SK-N-SH treated with all-trans-retinoic acid at 6 μM for 48 hours (cell line): ENCODE data around the gene ROPN1.
"Not testable (repeated sequence)": the region's sequence is repeated elsewhere in the genome, so short reads cannot be mapped to it uniquely, and the experiment has no call there.

Experiments
- ATAC-seq: fragments of 200-7000 bp; cut with Tn5 transposase; 3 replicates; pipeline ENCODE4 v1.9.1; 2020; ENCODE audit warnings: mild to moderate bottlenecking, moderate library complexity
- ARNTL ChIP-seq: fragments of 450-650 bp; formaldehyde crosslinking; IDR thresholded peaks from 2 replicates; pipeline ENCODE4 v1.5.0; 2020; ENCODE audit warnings: low read depth, mild to moderate bottlenecking, moderate library complexity, borderline replicate concordance
- BACH2 ChIP-seq: fragments of 250-450 bp; sonication (Bioruptor Pico); IDR thresholded peaks from 2 replicates; pipeline ENCODE4 v1.9.0; 2021; ENCODE audit warnings: mild to moderate bottlenecking, borderline replicate concordance
- CREB5 ChIP-seq: fragments of 250-450 bp; sonication (Bioruptor Pico); IDR thresholded peaks from 2 replicates; pipeline ENCODE4 v1.5.1; 2020; ENCODE audit warnings: low read depth, mild to moderate bottlenecking, moderate library complexity
- CSDC2 ChIP-seq: fragments of 250-450 bp; sonication (Bioruptor Pico); IDR thresholded peaks from 2 replicates; pipeline ENCODE4 v1.5.0; 2020; ENCODE audit warnings: mild to moderate bottlenecking, moderate library complexity
- CSRNP3 ChIP-seq: fragments of 250-450 bp; sonication (Bioruptor Pico); IDR thresholded peaks from 2 replicates; pipeline ENCODE4 v1.5.1; 2021; ENCODE audit warnings: mild to moderate bottlenecking, moderate library complexity
- ESRRG ChIP-seq: fragments of 250-450 bp; sonication (Bioruptor Pico); IDR thresholded peaks from 2 replicates; pipeline ENCODE4 v1.6.1; 2021; ENCODE audit warnings: mild to moderate bottlenecking
- GLIS3 ChIP-seq: fragments of 250-450 bp; sonication (Bioruptor Pico); IDR thresholded peaks from 2 replicates; pipeline ENCODE4 v1.5.0; 2020; ENCODE audit warnings: mild to moderate bottlenecking, moderate library complexity
- ISL1 ChIP-seq: fragments of 250-450 bp; sonication (Bioruptor Pico); IDR thresholded peaks from 2 replicates; pipeline ENCODE4 v2.1.2; 2022; ENCODE audit warnings: mild to moderate bottlenecking, moderate library complexity
- OSR1 ChIP-seq: fragments of 250-450 bp; sonication (Bioruptor Pico); IDR thresholded peaks from 2 replicates; pipeline ENCODE4 v1.8.0; 2022; ENCODE audit warnings: moderate library complexity, mild to moderate bottlenecking, inconsistent platforms
- PATZ1 ChIP-seq: fragments of 250-450 bp; sonication (Bioruptor Pico); IDR thresholded peaks from 2 replicates; pipeline ENCODE4 v1.8.0; 2020; ENCODE audit warnings: mild to moderate bottlenecking, moderate library complexity, borderline replicate concordance
- POU6F1 ChIP-seq: fragments of 250-450 bp; sonication (Bioruptor Pico); IDR thresholded peaks from 2 replicates; pipeline ENCODE4 v1.8.0; 2021; ENCODE audit warnings: low read depth, mild to moderate bottlenecking, moderate library complexity, borderline replicate concordance
- PPARA ChIP-seq: fragments of 250-450 bp; sonication (Bioruptor Pico); IDR thresholded peaks from 2 replicates; pipeline ENCODE4 v1.5.0; 2020; ENCODE audit warnings: mild to moderate bottlenecking, borderline replicate concordance
- RARB ChIP-seq: fragments of 250-450 bp; sonication (Bioruptor Pico); IDR thresholded peaks from 2 replicates; pipeline ENCODE4 v1.8.0; 2021; ENCODE audit warnings: mild to moderate bottlenecking, moderate library complexity
- SNAI2 ChIP-seq: fragments of 250-450 bp; sonication (Bioruptor Pico); IDR thresholded peaks from 2 replicates; pipeline ENCODE4 v1.5.0; 2020; ENCODE audit warnings: mild to moderate bottlenecking, moderate library complexity
- TCF4 ChIP-seq: fragments of 250-450 bp; sonication (Bioruptor Pico); IDR thresholded peaks from 2 replicates; pipeline ENCODE4 v1.8.0; 2021; ENCODE audit warnings: mild to moderate bottlenecking, moderate library complexity, borderline replicate concordance
- TOX ChIP-seq: fragments of 250-450 bp; sonication (Bioruptor Pico); IDR thresholded peaks from 2 replicates; pipeline ENCODE4 v1.8.0; 2021; ENCODE audit warnings: mild to moderate bottlenecking, moderate library complexity, borderline replicate concordance
- TSHZ2 ChIP-seq: fragments of 250-450 bp; sonication (Bioruptor Pico); IDR thresholded peaks from 2 replicates; pipeline ENCODE4 v1.5.0; 2020; ENCODE audit warnings: mild to moderate bottlenecking, moderate library complexity
- ZC3H10 ChIP-seq: fragments of 250-450 bp; sonication (Bioruptor Pico); IDR thresholded peaks from 2 replicates; pipeline ENCODE4 v1.5.1; 2021; ENCODE audit warnings: mild to moderate bottlenecking, moderate library complexity
- ZFP3 ChIP-seq: fragments of 250-450 bp; sonication (Bioruptor Pico); IDR thresholded peaks from 2 replicates; pipeline ENCODE4 v1.5.0; 2020; ENCODE audit warnings: mild to moderate bottlenecking, moderate library complexity
- ZFP30 ChIP-seq: fragments of 450-650 bp; formaldehyde crosslinking; IDR thresholded peaks from 2 replicates; pipeline ENCODE4 v1.5.0; 2022; ENCODE audit warnings: mild to moderate bottlenecking, moderate library complexity
- ZNF565 ChIP-seq: fragments of 450-650 bp; formaldehyde crosslinking; conservative IDR thresholded peaks from 2 replicates; pipeline ENCODE4 v1.5.0; 2020; ENCODE audit warnings: low read depth, mild to moderate bottlenecking, moderate library complexity
- ZNF70 ChIP-seq: fragments of 450-650 bp; formaldehyde crosslinking; IDR thresholded peaks from 2 replicates; pipeline ENCODE4 v1.5.0; 2020; ENCODE audit warnings: mild to moderate bottlenecking, moderate library complexity
- ZNF8 ChIP-seq: fragments of 450-650 bp; formaldehyde crosslinking; IDR thresholded peaks from 2 replicates; pipeline ENCODE4 v1.5.0; 2020; ENCODE audit warnings: mild to moderate bottlenecking, moderate library complexity

The ROPN1 gene

GRCh38 chr3:123964793-123965192, 27.1 kb downstream of the ROPN1 start:
- not testable (repeated sequence) for ATAC-seq

GRCh38 chr3:123961508-123961856, 30.4 kb downstream of the ROPN1 start:
- no peak for TF ChIP-seq ZFP30 (CRISPR knock-in tag)
- no peak for TF ChIP-seq PATZ1 (CRISPR knock-in tag)
- TF ChIP-seq TOX (CRISPR knock-in tag) = no peak
- no peak for TF ChIP-seq SNAI2 (CRISPR knock-in tag)
- TF ChIP-seq ISL1 (CRISPR knock-in tag) = no peak
- TF ChIP-seq TSHZ2 = no peak
- no peak for TF ChIP-seq BACH2 (CRISPR knock-in tag)
- TF ChIP-seq TCF4 (CRISPR knock-in tag) = no peak
- TF ChIP-seq, all 23 proteins: peak for 0

GRCh38 chr3:123960781-123961507, 31.0 kb downstream of the ROPN1 start, which contains the start of gene CCDC14:
TSS of gene CCDC14 (minus strand) at chr3:123961229. CDS start at chr3:123961173, 56 bp downstream.
- no peak for TF ChIP-seq ARNTL (CRISPR knock-in tag)
- no peak for TF ChIP-seq CREB5
- no peak for TF ChIP-seq PPARA (CRISPR knock-in tag)
- no peak for TF ChIP-seq ESRRG (CRISPR knock-in tag)
- TF ChIP-seq ZFP30 (CRISPR knock-in tag) = no peak
- no peak for TF ChIP-seq TOX (CRISPR knock-in tag)
- TF ChIP-seq ZNF70 (CRISPR knock-in tag) = no peak
- TF ChIP-seq GLIS3 (CRISPR knock-in tag) = no peak
- no peak for TF ChIP-seq ISL1 (CRISPR knock-in tag)
- TF ChIP-seq, all 23 proteins: peak for 0
- peak; percentile 100 for ATAC-seq

More at GRCh38 chr3:123961508-123961856, 30.4 kb downstream of the ROPN1 start:
- ATAC-seq = peak; percentile 2; the same call in 1 of the 3 replicates

GRCh38 chr3:123953735-123954134, 38.2 kb downstream of the ROPN1 start:
- TF ChIP-seq ZNF565 (CRISPR knock-in tag) (no peak), ZNF8 (no peak), ESRRG (CRISPR knock-in tag) (no peak), PATZ1 (CRISPR knock-in tag) (no peak), SNAI2 (CRISPR knock-in tag) (no peak), OSR1 (no peak), PPARA (CRISPR knock-in tag) (no peak), ZNF70 (CRISPR knock-in tag) (no peak), ZC3H10 (CRISPR knock-in tag) (no peak), ISL1 (CRISPR knock-in tag) (no peak), POU6F1 (CRISPR knock-in tag) (no peak), CSRNP3 (CRISPR knock-in tag) (no peak), TCF4 (CRISPR knock-in tag) (no peak), ZFP3 (CRISPR knock-in tag) (no peak), GLIS3 (CRISPR knock-in tag) (no peak), CSDC2 (no peak), RARB (CRISPR knock-in tag) (no peak), TOX (CRISPR knock-in tag) (no peak)
- TF ChIP-seq, all 23 proteins: peak for 0
- ATAC-seq = no peak
